Thyroid gland (tissue), 4 donors: ENCODE data around the gene TRIB2. TPM values are rescaled to one million over a fixed set of nuclear protein-coding genes. Genes with fewer than 3 reads are reported as not detected.

Source experiments
- DNase-seq, 2 donors: peaks; one replicate each; pipeline ENCODE4 v3.0.0-alpha.2; 2019
- H3K27ac ChIP-seq, 3 donors: fragments of 200-600 bp; sonication (generic); 1 replicate in 2 of 3; 2 replicates in 1 of 3; pipeline ENCODE4 v1.5.1; 2016 to 2019; ENCODE audit warnings: mild to moderate bottlenecking in 1 of 3, moderate library complexity in 1 of 3
- H3K27me3 ChIP-seq: fragments of 200-600 bp; sonication (generic); one replicate; pipeline ENCODE4 v1.5.1; 2019
- H3K36me3 ChIP-seq, 2 donors: fragments of 200-600 bp; sonication (generic); one replicate each; pipeline ENCODE4 v1.5.1; 2016 to 2019
- H3K4me1 ChIP-seq, 2 donors: fragments of 200-600 bp; sonication (generic); one replicate each; pipeline ENCODE4 v1.5.1; 2017 to 2019
- H3K4me3 ChIP-seq, 3 donors: fragments of 200-600 bp; sonication (generic); replicated peaks in 1 of 3; 1 replicate in 2 of 3; 2 replicates in 1 of 3; pipeline ENCODE4 v1.5.1; 2016; ENCODE audit warnings: mild to moderate bottlenecking in 1 of 3
- H3K9me3 ChIP-seq: fragments of 200-600 bp; sonication (generic); one replicate; pipeline ENCODE4 v1.5.1; 2017
- CTCF ChIP-seq, 6 experiments: fragments of 200-600 bp in 3 of 6; fragments of 450-650 bp in 3 of 6; sonication (generic) in 3 of 6; IDR thresholded peaks; one replicate each; pipeline ENCODE4 v1.5.1; 2016 to 2019; ENCODE audit warnings: antibody characterized with exemption in 6 of 6, mild to moderate bottlenecking in 2 of 6, inconsistent platforms in 1 of 6, moderate library complexity in 1 of 6
- POLR2A ChIP-seq, 2 donors: fragments of 450-650 bp; IDR thresholded peaks; one replicate each; pipeline ENCODE4 v1.6.1; 2017; ENCODE audit warnings: antibody characterized with exemption in 2 of 2, mild to moderate bottlenecking in 2 of 2, moderate library complexity in 1 of 2
- WGBS, 2 donors: methylation state at CpG; one replicate each; pipeline ENCODE4 v1.1.5; 2017; 5-methylcytosine and 5-hydroxymethylcytosine counted together
- intact Hi-C: fragments of 100-400 bp; cut with DNase I; formaldehyde crosslinking; loops from one replicate; pipeline ENCODE4 v1.15.1; 2023
- total RNA-seq, 4 donors: library from RNA; depleted of rRNA; stranded (reverse); fragments of >200 nt; gene quantifications; one replicate each; pipeline ENCODE4 v1.2.3, GENCODE V29; 2016

Gene TRIB2
- total RNA-seq, 4 donors from 2014 or later = 30.8 to 59.8 (median 37.1) TPM

GRCh38 chr2:12767541-12767940, 50.8 kb downstream of the TRIB2 start:
- no peaks in the 10 kb centered on the region for H3K4me1 ChIP-seq
- DNase-seq = no peak
- H3K9me3 ChIP-seq = no peaks in the 10 kb centered on the region
- TF ChIP-seq POLR2A (IDR thresholded peaks at IDR 0.05) = no peak
- TF ChIP-seq CTCF (IDR thresholded peaks at IDR 0.05) = no peak
- 95 to 96% methylated on average over 8 of the region's 8 CpGs for WGBS, 2 donors
- H3K27me3 ChIP-seq = no peaks in the 10 kb centered on the region
- H3K4me3 ChIP-seq = no peak overlapping the region
- no peaks in the 10 kb centered on the region for H3K36me3 ChIP-seq
- intact Hi-C loops = no loop called here
- no peak overlapping the region for H3K27ac ChIP-seq

- intact Hi-C loops = no loop called here
- Histone ChIP-seq H3K4me3 (no peak overlapping the region), H3K36me3 (no peaks in the 10 kb centered on the region), H3K4me1 (no peaks in the 10 kb centered on the region), H3K27ac (no peak overlapping the region), H3K9me3 (no peaks in the 10 kb centered on the region), H3K27me3 (no peaks in the 10 kb centered on the region)
- WGBS, 2 donors = 74 to 80% methylated on average over 3 of the region's 3 CpGs
- DNase-seq = no peak
- TF ChIP-seq POLR2A (IDR thresholded peaks at IDR 0.05) = no peak
- TF ChIP-seq CTCF (IDR thresholded peaks at IDR 0.05) = no peak
Observed at GRCh38 chr2:12767996-12768624, 51.4 kb downstream of the TRIB2 start.

- peak in 1 of 2 donors; percentile 6 for DNase-seq
- intact Hi-C loops = no loop called here
- Histone ChIP-seq H3K27me3 (no peaks in the 10 kb centered on the region), H3K27ac (no peak overlapping the region), H3K36me3 (no peaks in the 10 kb centered on the region), H3K4me3 (no peak overlapping the region), H3K4me1 (no peaks in the 10 kb centered on the region), H3K9me3 (no peaks in the 10 kb centered on the region)
- 58 to 60% methylated on average over 9 of the region's 9 CpGs for WGBS, 2 donors
- TF ChIP-seq POLR2A (IDR thresholded peaks at IDR 0.05) (no peak), CTCF (IDR thresholded peaks at IDR 0.05) (no peak)
Observed at GRCh38 chr2:12769492-12770105, 52.9 kb downstream of the TRIB2 start.

- no peaks in the 10 kb centered on the region for H3K36me3 ChIP-seq
- DNase-seq = no peak
- intact Hi-C loops = no loop called here
- 47 to 66% methylated on average over 8 of the region's 8 CpGs for WGBS, 2 donors
- H3K4me3 ChIP-seq = no peak overlapping the region
- H3K27me3 ChIP-seq = no peaks in the 10 kb centered on the region
- no peaks in the 10 kb centered on the region for H3K9me3 ChIP-seq
- H3K4me1 ChIP-seq = no peaks in the 10 kb centered on the region
- TF ChIP-seq CTCF (IDR thresholded peaks at IDR 0.05) = no peak
- no peak for TF ChIP-seq POLR2A (IDR thresholded peaks at IDR 0.05)
- no peak overlapping the region for H3K27ac ChIP-seq
Observed at GRCh38 chr2:12770300-12770968, 53.7 kb downstream of the TRIB2 start.

- no peak for DNase-seq
- H3K4me3 ChIP-seq = no peak overlapping the region
- no peaks in the 10 kb centered on the region for H3K4me1 ChIP-seq
- WGBS, 2 donors = 84 to 87% methylated on average over 3 of the region's 3 CpGs
- H3K27me3 ChIP-seq = no peaks in the 10 kb centered on the region
- no peaks in the 10 kb centered on the region for H3K9me3 ChIP-seq
- intact Hi-C loops = no loop called here
- H3K36me3 ChIP-seq = no peaks in the 10 kb centered on the region
- no peak overlapping the region for H3K27ac ChIP-seq
- TF ChIP-seq POLR2A (IDR thresholded peaks at IDR 0.05) (no peak), CTCF (IDR thresholded peaks at IDR 0.05) (no peak)
Observed at GRCh38 chr2:12771154-12771553, 54.4 kb downstream of the TRIB2 start.
